ENCODE measurements around the gene ADAMTS19.
"Not testable (repeated sequence)": the region's sequence is repeated elsewhere in the genome, so short reads cannot be mapped to it uniquely, and the experiment has no call there.

ADAMTS19 gene

DNA sequence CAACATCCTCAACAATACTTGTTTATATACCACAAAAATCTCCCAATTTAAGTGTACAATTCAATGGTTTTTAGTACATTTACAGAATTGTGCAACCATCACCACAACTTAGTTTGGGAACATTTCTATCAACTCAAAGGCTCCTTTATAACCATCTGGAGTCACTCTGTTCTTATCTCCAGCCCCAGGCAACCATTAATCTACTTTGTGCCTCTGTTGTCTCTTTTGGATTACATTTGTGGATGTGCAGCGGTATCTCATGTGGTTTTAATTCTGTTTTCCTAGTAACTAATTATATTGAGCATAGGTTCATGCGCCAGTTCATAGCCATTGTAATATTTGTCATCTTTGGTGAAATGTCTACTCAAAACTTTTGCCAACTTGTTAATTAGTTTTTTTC is 14.4 kb downstream of the ADAMTS19 start:
- no peak for DNase-seq

DNA sequence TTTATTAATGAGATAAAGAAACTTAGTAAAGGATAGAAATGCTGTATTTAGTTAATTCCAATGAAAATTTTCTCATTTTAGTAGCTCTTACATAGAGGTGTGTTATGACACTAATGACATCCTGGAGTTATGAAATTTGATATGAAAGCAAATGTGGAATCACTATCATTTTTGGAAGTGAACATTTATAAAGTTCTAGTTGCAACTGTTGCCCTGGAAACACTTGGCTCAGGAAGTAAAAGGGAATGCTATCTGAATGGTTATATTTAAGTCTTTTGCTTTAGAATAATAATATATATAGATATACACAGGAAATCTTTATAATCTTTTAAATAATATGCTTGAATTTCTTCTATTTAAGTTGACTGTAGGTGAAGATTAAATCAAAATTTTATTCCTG is 16.7 kb downstream of the ADAMTS19 start:
- no peak for DNase-seq

DNA sequence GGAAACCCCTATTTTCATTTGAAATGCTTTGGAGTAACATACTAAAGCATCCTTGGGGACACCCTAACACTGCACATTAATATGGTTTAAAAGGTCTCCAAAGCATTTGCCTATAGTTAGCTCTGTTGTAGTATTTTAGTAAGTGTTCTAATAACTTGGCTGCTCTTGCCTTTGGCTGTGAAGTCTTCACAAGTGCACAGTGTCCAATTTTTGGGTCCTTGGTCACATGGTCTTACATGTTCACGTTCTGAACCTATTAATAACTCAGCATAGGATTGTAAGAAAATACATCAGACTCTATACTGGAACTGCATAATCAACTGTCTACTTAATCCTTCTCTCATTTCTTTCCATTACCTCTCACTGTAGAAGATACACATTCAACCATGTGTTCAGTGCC is 17.4 kb downstream of the ADAMTS19 start:
- DNase-seq: no peak

DNA sequence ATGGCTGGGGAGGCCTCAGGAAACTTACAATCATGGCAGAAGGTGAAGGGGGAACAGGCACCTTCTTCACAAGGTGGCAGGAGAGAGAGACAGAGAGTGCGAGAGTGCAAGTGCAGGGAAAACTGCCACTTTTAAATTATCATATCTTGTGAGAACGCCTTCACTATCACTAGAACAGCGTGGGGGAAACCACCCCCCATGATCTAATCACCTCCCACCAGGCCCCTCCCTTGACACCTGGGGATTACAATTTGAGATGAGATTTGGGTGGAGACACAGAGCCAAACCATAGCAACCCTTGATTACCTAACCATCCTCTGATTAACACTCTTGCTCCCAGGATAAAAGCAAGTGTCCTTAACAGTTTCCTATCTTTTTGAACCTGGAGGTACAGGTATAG is 21.1 kb downstream of the ADAMTS19 start:
- DNase-seq: no peak

DNA sequence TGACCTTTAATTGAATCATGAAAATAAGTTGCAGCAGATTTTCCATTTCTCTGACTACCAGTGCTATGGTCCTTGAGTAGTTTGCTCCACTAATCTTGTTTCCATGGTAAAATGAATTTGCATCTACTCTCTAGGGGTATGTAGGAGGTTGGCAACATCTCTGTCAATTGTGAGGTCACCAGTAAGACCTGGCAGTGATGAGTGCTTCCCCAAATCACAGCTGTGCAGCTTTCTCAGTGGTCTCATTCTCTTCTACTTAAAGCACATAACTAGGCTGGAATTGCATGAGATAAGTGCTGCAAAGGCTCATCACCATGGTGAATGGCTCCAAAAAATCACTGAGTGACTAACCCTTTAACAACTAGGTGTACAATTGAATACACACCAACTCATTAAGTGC is 36.3 kb downstream of the ADAMTS19 start:
- no peak for DNase-seq

DNA sequence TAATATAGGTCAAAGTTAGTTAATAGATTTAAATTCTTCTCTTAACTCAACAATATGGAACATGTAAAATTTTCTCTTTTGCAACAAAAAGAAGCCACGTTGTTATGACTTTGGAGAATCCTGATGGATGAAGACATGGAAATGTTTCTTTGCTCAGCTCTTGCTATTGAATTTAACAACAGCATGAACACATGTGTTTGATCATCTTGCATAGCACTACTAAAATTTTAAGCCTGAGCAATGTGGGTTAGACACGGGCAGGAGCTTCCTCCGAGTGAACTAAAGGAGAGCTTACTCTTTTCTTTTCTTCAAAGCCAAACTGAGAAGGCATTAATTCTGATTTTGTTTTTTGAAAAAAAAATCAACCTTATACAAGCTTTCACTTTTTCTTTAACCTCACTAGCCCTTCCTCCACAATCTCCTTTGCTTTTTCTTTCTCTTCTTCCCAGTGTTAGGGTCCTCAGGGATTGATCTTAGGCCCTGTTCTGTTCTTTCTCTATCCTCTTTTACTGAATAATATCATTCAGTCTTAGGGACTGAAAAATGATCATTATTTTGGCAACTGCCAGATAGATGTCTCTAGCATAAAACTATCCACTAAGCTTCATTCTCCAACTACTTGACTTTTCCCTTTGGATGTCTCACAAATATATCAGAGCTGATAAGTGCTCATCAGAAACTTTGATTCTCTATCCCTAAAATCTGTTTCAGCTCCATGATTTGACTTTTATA is 36.9 kb downstream of the ADAMTS19 start:
- no peak for DNase-seq

DNA sequence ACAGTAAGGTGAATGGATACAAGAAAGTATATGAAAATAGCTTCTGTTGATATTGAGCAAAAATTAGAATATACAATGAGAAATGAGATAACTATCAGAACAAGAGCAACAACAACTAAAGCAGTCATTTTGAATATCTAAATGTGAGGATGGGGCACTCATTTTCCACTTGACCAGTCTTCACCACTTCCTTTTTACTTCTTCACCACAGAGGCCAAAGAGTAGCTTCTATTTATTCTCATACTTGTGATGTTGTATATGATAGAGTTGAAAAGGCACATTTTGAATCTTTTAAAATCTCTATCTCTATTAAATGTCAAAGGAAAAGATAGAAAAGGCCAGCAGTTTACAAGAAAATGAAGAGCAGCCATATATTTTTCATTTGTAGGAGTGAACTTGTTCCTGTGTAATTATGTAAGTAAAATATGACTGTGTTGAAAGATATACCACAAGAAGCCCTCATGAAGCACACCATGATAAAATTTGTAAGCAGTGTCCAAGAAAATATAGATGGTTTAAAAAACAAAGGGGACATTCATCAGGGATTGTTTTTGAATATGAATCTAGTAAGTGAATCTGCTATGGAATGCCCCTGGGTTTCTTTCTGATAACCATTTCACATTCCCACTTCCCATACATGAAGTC is 39.2 kb downstream of the ADAMTS19 start:
- no peak for DNase-seq

DNA sequence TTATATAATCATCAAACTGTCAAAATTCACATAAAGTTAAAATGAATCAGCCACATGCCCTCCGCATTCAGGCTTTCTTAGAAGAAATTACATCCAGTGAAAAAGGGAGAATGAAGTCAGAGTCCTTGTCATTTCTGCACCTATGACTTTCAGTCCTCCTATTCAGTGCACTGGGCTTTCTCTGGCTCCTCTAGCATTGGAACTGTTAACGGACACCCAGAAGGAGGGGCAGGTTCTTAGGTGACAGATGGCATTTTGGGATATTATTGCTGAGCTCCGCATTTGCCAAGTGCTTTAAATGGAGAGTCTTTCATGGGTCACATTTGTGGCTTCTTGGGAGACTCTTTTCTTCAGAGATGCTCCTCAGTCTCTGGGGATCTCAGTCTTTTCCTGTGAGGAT is 40.0 kb downstream of the ADAMTS19 start:
- no peak for DNase-seq

DNA sequence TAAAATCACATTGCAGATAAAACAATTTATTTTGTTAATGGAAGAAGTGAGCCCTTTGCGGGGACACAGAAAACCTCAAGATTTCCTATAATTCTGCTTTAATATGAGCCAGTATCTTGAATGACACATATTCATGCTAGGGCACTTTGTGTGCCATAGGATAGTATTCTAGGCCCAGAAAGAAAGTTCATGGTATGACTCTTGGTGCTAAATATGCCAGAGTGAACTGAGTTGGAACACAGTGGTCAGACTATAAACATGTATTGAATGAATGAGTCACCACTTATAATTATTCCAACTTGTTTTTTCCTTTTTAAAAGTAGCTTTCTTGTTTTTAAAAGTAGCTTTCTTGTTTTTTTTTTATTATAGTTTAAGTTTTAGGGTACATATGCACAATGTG is 46.0 kb downstream of the ADAMTS19 start:
- DNase-seq: peak; percentile 5

DNA sequence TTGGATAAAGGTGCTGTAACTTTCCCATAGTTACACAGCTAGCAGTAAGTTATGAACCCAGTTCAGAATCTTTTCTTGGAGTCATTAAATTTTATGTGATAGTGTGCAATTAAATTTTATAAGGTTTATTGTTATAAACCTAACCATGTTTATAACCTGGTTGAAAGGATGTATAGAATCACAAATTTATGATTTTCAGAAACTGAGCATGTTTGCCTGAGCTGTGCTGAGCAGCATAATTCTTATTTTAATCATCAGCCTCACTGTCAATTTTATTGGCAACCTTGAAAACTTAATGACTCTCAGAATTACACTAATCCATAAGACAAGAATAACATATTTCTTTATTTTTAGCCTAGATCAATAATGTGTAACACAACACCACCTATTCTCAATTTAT is 46.9 kb downstream of the ADAMTS19 start:
- DNase-seq: no peak

DNA sequence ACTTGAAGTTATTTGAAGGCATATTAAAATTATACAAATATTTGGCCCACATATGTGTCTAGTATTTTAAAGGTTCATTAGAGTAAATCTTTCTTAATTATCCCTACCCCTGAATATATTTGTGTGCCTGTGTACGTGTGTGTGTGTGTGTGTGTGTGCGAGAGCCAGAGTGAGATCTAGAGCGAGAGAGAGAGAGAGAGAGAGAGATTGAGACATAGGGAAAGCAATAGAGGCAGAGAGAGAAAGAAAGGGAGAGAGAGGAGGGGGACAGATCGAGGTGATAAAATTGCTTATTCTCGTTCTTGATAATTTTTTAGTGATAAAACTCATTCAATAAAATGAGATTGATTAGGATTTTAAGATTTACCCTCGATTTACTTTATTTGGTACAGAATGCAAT is 47.4 kb downstream of the ADAMTS19 start:
- DNase-seq: no peak

DNA sequence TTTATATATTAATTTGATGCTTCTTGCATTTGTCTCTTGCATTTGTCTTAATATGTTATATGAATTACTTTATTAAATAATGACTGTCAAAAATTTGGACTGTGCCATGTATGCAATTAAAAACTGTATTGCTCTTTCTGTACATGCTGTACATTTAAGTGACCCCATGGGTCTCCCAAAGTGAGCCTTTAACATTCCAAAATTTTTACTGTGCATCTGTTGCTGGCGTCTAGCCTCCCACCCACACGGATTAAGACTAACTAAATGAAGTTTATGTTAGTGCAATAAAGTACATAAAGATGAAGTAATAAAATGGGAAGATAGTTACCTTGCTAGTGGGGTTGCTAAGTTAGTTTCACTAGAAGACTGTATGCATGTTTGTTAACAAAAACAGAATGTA is 48.5 kb downstream of the ADAMTS19 start:
- DNase-seq: no peak

DNA sequence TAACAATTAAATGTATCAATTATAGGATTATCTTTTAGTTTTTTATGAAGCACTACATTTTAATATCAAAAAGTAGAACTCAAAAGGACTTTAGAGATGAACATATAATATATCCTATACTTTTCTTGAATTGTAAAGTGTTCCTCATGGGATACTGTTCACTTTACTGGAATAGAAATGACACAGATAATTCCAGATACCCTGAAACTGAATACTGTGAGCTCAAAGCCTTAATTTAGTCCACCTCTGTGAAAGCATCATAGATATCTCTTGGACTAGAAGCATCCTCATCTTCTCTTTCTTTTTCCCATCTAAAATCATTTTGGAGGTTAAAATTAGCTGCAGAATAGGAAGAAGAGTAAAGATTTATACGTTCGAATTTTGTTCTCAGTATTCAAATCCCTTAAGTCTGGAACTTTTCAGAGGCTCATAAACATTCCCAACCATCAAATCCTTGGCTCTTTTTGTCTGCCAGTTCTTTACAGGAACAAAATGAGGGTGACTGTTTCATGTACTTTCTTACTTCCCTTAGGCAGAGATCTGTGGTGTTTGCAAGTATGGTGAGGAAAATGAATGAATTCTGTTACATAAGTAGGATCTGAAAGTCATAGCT is 49.4 kb downstream of the ADAMTS19 start:
- DNase-seq: no peak

DNA sequence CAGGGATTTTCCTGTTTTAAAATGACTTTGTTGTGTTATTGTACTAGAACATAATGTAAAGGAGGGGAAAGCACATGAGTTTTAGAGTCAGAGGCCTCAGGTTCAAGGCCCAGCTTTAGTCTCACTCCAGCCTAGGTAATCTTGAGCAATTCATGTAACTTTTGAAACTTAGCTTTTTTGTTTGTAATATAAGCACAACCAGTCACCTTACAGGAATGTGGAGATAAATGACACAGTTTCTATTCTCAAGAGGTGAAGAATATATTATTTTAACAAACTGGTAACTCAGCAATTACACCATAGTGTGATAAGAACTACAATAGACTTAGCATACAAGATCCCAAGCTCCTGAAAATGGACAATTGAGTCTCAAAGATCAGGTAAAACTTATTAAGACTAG is 51.2 kb downstream of the ADAMTS19 start:
- DNase-seq: no peak

DNA sequence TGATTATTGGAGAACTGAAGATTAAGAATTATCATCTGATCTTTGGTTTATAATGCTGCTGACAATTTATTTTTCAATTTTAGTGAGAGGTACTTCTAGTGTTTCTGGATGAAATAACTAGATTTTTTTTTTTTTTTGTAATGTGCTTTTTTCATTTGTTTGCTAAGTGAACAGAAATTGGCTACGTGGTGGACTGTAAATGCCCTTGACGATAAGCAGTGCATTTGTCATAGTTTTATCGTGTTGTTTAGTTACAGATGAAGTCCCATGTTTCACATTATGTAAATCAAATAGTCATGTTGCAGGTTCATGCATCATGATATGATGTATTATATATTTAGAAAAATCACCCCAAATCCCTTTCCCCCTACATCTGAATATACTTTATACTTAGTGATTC is 81.0 kb downstream of the ADAMTS19 start:
- no peak for DNase-seq

DNA sequence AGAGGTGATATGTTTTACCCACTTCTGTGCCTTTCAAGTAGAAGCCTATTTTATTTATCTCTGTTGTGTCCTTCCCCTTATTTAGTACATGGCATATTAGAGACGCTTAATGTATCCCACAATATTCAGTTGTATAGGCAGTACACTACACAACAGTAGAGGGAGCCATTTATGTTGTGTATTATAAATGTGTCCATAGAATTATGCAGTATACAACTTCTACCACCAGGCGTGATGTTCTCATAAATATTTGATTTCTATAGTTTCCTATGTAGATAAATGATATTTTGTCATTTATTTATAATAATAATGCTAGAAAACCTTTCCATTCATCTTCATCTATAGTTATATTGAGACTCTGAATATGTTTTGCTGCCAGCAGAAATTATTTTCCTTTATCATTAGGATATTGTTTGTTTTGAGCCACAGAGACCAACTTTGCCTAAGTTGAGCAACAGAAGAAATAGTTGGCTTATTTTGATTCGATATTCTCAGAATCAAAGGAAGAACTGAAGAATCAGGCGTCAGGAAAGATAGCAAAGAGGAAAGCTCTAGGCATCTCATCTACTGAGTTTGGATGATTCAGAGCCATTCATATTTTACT is 81.7 kb downstream of the ADAMTS19 start:
- no peak for DNase-seq

DNA sequence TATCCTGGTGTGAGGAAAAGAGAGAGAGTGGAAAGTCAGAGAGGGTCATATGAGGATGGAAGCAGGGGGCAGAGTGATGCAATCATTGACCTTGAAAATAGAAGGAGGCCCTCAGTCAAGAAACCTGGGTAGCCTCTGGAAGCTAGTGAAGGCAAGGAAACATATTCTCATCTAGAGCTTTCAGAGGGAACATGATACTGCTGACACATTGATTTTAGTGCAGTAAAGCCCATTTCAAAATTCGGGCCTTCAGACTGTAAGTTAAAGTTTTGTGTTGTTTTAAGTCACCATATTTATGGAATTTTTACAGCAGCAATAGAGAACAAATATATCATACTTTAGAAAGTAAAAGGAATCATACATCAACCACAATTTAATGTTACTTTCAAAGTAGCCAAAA is 87.0 kb downstream of the ADAMTS19 start:
- DNase-seq: no peak

DNA sequence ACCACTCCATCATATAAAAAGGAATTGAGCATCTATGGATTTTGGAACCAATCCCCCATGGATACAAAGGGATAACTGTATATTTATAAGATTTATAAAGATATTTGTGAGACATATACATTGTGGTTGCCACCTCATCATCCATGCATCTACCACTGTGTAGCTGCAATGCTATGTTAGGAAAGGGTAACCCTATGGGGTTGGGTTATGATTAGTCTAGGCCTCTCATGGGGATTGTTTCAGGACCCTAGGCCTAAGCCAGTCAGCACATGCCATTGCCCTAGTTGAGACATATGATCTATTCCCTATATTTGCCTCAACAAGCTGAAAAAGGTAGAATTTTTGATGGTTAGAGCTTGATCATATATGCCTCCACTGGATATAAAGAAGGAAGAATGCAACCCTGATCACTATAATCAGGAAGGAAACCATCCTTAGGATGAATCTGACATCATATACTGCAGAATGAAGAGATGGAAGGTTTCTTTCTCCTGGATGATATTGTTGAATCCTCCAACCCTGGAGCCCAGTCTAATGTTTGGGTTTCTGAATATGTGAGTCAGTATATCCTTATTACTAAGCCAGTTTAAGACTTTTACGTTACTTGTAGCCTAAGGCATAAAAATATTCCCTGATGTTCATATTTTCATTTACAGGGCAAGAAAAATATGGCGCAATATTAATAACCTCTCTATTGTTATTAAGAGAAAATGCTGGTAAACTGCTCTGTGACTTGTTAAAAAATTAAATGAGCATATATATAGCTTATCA is 94.2 kb downstream of the ADAMTS19 start:
- DNase-seq: no peak

DNA sequence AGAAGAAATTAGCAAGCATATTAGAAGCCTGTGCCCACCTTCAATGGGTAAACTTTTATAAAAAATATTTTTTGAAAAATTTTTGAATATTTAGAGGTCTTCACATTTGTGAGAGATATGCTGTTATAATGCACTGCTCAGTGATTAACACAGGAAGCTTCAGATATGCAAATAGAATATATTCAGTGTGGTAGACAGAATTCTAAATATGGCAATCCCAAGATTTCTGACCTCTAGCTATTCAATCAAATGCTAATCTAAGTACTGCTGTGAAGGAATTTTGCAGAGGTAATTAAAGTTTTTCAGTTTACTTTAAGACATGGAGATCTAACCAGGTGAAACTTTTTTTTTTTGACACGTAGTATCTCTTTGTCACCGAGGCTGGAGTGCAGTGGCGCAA is 103.5 kb downstream of the ADAMTS19 start:
- DNase-seq: no peak

DNA sequence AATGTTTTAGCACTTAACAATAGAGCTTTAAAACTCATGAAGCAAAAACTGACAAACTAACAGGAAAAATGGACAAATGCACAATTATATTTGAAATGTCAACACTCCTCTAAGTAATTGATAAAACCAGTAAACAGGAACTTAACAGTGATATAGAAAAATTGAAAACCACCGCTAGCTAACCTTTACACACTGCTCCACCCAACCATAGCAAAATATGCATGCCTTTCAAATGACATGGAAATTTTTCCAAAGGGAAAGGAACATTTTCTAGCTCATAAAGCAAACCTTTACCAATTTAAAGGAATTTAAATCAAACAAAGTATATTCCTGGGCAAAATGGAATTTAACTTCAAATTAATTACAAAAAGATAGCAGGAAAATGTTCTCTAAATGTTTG is 109.2 kb downstream of the ADAMTS19 start:
- no peak for DNase-seq

DNA sequence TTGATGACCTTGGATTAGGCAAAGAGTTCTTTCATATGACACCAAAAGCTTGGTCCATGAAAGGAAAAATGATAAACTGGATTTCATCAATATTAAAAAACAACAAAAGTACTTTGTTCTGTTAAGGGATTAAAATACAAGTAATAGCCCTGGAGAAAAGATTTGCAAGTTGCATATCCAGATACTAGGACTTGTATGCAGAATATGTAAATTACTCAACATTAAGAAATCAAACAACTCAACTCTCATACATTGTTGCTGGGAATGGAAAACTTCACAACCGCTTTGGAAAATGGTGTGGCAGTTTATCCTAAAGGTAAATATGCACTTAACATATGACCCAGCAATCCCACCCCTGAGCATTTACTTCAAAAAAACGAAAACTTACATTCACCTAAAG is 112.0 kb downstream of the ADAMTS19 start:
- DNase-seq: no peak

DNA sequence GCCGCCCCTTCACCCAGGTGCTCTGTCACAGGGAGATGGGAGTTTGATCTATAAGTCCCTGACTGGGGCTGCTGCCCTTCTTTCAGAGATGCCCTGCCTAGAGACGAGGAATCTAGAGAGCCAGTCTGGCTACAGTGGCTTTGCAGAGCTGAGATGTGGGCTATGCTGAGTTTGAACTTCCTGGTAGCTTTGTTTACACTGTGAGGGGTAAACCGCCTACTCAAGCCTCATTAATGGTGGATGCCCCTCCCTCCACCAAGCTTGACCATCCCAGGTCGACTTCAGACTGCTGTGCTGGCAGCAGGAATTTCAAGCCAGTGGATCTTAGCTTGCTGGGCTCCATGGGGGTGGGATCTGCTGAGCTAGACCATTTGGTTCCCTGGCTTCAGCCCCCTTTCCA is 124.4 kb downstream of the ADAMTS19 start:
- DNase-seq: not testable (repeated sequence)

DNA sequence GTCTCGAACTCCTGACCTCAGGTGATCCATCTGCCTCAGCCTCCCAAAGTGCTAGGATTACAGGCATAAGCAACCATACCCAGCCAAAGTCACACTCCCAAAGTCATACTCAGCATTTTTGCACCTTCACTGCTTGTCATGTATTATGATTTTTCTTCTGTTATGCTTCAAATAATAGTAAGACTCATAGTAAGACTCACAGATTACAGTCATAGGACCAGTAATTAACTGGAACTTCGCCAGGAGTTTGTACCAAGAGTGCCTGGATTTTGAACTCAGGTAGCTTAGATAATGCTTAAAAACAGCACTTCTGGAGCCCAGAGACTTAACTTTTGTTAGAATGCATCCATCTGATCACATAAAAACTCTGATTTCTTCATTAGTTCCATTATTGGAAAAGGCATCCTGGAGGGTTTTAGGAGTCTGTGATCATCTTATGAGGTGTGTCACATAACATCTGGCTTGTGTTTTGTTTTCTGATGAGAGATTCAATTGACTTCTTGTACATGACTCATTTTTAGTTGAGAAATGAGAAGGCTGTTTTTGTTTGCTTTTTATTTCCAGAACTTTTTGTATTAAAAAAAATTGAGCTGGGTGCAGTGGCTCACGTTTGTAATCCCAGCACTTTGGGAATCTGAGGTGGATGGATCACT is 131.5 kb downstream of the ADAMTS19 start:
- DNase-seq: no peak
